Activated naive CD4-positive, alpha-beta T cell treated with anti-CD3 and anti-CD28 coated beads, Interleukin-2, amount 10 ng/mL, durations not matched to agents 7 days and 5 days (primary cell): ENCODE data around the gene CEP70.

Source experiments
- CTCF ChIA-PET: fragments of 350-600 bp; sonication (Branson Sonifier 250); formaldehyde crosslinking; loops from one replicate; lab custom pipeline; 2021; ENCODE audit warnings: antibody characterized with exemption; lab: Charles Lee
- DNase-seq: peaks from one replicate; pipeline ENCODE4 v3.0.0-alpha.2; 2020
- H3K27ac Mint-ChIP-seq: one replicate; pipeline ENCODE4 v1.8.0; 2021; ENCODE audit warnings: mild to moderate bottlenecking, moderate library complexity, mixed read lengths
- H3K27me3 Mint-ChIP-seq: one replicate; pipeline ENCODE4 v1.8.0; 2021; ENCODE audit warnings: mild to moderate bottlenecking, mixed read lengths
- H3K36me3 Mint-ChIP-seq: one replicate; pipeline ENCODE4 v1.8.0; 2021; ENCODE audit warnings: mixed read lengths
- H3K4me1 Mint-ChIP-seq: one replicate; pipeline ENCODE4 v1.8.0; 2021; ENCODE audit warnings: mixed read lengths
- H3K4me3 Mint-ChIP-seq: one replicate; pipeline ENCODE4 v1.8.0; 2021; ENCODE audit warnings: mild to moderate bottlenecking, moderate library complexity, mixed read lengths
- H3K9me3 Mint-ChIP-seq: one replicate; pipeline ENCODE4 v1.8.0; 2021; ENCODE audit warnings: mixed read lengths

Gene CEP70, protein sequence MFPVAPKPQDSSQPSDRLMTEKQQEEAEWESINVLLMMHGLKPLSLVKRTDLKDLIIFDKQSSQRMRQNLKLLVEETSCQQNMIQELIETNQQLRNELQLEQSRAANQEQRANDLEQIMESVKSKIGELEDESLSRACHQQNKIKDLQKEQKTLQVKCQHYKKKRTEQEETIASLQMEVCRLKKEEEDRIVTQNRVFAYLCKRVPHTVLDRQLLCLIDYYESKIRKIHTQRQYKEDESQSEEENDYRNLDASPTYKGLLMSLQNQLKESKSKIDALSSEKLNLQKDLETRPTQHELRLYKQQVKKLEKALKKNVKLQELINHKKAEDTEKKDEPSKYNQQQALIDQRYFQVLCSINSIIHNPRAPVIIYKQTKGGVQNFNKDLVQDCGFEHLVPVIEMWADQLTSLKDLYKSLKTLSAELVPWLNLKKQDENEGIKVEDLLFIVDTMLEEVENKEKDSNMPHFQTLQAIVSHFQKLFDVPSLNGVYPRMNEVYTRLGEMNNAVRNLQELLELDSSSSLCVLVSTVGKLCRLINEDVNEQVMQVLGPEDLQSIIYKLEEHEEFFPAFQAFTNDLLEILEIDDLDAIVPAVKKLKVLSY

DNA sequence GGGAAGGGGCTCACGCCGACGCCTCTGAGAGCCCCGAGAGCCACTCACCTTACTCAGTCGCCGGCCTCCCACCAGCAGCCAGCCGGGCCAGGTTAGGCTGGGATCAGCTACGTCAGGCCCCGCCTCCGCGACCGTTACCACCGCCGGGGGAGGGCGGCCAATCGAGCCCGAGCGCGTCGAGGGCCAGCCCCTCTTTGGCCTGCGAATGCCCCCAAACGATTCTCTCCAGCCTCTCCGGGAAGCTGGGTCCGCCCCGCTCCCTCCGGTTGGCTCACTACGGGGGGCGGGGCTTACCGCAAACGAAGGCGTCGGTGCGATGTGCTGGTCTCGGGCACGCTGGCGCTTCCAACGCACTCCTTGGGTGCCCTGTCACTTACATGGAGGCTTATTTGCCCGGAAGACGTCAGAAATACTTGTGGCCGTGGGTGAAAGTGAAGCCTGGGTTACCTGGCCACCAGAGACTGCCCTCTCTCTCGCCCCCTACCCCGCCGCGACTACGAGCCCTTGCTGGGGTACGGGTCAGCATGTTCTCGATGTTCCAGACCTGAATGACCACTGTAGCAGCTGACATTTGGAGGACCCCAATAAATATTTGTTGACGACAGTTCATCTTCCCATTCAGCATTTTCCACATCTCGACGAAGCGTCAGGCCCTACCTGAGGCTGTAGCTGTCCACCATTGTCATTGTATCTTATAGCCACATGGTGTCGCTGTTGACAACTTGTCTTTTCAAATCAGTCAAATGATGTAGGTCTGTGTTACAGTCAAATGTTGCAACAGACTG is at the start of gene CEP70:
CEP70 (minus strand) TSS at position 111 of the 785 bp plus-strand sequence. CDS start 21,333 bp downstream, outside the sequence.
- Mint-ChIP-seq H3K4me3 (peak within 1 kb of the TSS; percentile 73), H3K4me1 (peaks cover 13% of the 10 kb centered on the region), H3K27ac (peak within 1 kb of the TSS; percentile 93), H3K9me3 (peaks cover 6% of the 10 kb centered on the region), H3K27me3 (no peaks in the 10 kb centered on the region), H3K36me3 (peaks cover 4% of the 10 kb centered on the region)
- peak; percentile 94 for DNase-seq
- CTCF ChIA-PET = interaction anchor here (0.6 to 6.7 kb wide), 22 partner anchors 9 to 415 kb away, joined by 3 to 112 read pairs (median 4); no protein-coding TSS in a partner anchor

GRCh38 chr3:138642927-138643253 is 48.8 kb upstream of the CEP70 start:
- H3K27ac Mint-ChIP-seq = no peak overlapping the region
- CTCF ChIA-PET = no interaction called here
- H3K4me1 Mint-ChIP-seq = no peaks in the 10 kb centered on the region
- no peak overlapping the region for H3K4me3 Mint-ChIP-seq
- no peaks in the 10 kb centered on the region for H3K27me3 Mint-ChIP-seq
- H3K9me3 Mint-ChIP-seq = peaks cover 44% of the 10 kb centered on the region
- DNase-seq = no peak
- peaks cover 7% of the 10 kb centered on the region for H3K36me3 Mint-ChIP-seq

GRCh38 chr3:138642226-138642926 is 48.3 kb upstream of the CEP70 start:
- CTCF ChIA-PET = no interaction called here
- Mint-ChIP-seq H3K9me3 (peaks cover 41% of the 10 kb centered on the region), H3K36me3 (peaks cover 7% of the 10 kb centered on the region), H3K4me1 (no peaks in the 10 kb centered on the region), H3K27me3 (no peaks in the 10 kb centered on the region), H3K27ac (no peak overlapping the region), H3K4me3 (no peak overlapping the region)
- DNase-seq = no peak

DNA sequence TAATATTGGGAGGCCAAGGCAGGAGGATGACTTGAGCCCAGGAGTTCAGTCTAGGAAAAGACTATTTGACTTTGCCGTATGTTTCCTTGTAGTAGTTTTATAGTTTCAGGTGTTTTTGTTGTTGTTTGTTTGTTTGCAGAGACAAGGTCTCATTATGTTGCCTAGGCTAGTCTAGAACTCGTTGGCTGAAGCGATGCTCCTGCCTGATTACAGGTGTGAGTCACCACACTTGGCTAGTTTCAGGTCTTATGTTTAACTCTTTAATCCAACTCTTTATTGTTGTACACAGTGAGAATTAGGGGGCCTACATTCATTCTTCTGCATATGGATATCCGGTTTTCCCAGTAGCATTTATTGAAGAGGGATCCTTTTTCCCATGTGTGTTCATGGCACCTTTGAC is 46.5 kb upstream of the CEP70 start:
- no peaks in the 10 kb centered on the region for H3K4me1 Mint-ChIP-seq
- H3K27ac Mint-ChIP-seq = no peak overlapping the region
- H3K36me3 Mint-ChIP-seq = no peaks in the 10 kb centered on the region
- no peaks in the 10 kb centered on the region for H3K27me3 Mint-ChIP-seq
- CTCF ChIA-PET = no interaction called here
- DNase-seq = no peak
- H3K9me3 Mint-ChIP-seq = peaks cover 27% of the 10 kb centered on the region
- no peak overlapping the region for H3K4me3 Mint-ChIP-seq

DNA sequence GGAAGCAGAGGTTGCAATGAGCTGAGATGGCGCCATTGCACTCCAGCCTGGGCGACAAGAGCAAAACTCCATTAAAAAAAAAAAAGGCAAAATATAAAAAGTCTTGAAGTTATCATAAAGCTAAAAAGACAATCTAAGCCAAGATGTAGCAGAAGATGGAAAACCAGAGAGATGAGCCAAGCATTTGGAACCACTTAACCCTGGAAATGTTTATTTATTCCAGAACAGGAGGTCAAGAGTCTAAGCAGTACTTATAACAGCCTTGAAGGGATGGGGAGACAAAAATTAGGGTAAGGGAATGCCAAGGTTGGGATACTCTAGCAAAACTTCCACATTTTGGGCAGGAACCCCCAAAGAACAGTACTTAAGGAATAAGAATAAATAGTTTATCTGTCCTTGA is 44.6 kb upstream of the CEP70 start:
- Mint-ChIP-seq H3K4me3 (no peak overlapping the region), H3K9me3 (peaks cover 15% of the 10 kb centered on the region), H3K36me3 (no peaks in the 10 kb centered on the region), H3K27me3 (no peaks in the 10 kb centered on the region), H3K27ac (no peak overlapping the region), H3K4me1 (no peaks in the 10 kb centered on the region)
- DNase-seq = no peak
- CTCF ChIA-PET = no interaction called here

DNA sequence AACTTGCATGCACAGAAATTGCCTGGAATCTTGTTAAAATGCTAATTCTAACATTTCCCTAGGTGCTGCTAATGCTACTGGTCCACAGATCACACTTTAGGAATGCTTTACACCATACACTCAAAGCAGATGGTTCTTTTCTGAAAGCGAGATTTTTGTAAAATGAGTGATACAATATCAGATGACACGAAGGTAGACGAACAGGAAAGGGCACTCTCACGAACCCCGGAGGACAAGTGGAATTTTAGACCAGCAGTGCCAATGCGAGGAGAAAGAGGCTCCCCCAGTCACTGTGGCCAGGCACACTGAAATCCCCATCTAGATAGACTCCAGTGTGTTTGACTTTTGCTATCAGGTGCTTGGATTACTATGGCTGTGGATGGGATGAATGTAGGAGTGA is 35.5 kb upstream of the CEP70 start:
- H3K27me3 Mint-ChIP-seq = no peaks in the 10 kb centered on the region
- H3K4me3 Mint-ChIP-seq = no peak overlapping the region
- no peaks in the 10 kb centered on the region for H3K9me3 Mint-ChIP-seq
- DNase-seq = no peak
- H3K36me3 Mint-ChIP-seq = no peaks in the 10 kb centered on the region
- no peaks in the 10 kb centered on the region for H3K4me1 Mint-ChIP-seq
- CTCF ChIA-PET = interaction anchor here (1.3 kb wide), 1 partner anchor 294 kb away, joined by 4 read pairs; no protein-coding TSS in a partner anchor
- no peak overlapping the region for H3K27ac Mint-ChIP-seq

GRCh38 chr3:138625707-138626365 is 31.8 kb upstream of the CEP70 start:
- Mint-ChIP-seq H3K36me3 (no peaks in the 10 kb centered on the region), H3K27ac (no peak overlapping the region), H3K27me3 (no peaks in the 10 kb centered on the region), H3K4me3 (no peak overlapping the region), H3K4me1 (peaks cover 4% of the 10 kb centered on the region), H3K9me3 (no peaks in the 10 kb centered on the region)
- CTCF ChIA-PET = interaction anchor here (0.7 to 2.2 kb wide), 3 partner anchors 170 to 902 kb away, joined by 3 to 5 read pairs (median 3); no protein-coding TSS in a partner anchor
- DNase-seq = no peak

DNA sequence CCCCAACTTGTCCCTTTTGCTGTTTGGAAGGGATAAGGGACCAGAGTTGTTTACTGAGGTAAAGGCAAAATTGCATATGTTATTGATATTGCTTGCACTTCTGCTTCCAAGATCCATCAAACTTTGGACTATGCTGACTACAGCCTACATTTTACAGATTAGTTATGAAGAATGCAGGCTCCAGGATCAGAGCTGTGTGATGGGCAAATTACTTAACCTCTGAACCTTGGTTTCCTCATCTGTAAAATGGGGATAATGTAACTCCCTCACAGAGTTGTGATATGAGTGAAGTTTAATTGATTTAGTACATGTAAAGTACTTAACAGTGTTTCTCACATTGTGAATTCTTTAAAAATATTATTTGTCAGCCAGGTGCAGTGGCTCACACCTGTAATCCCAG is 30.5 kb upstream of the CEP70 start:
- CTCF ChIA-PET = no interaction called here
- DNase-seq = no peak
- H3K9me3 Mint-ChIP-seq = no peaks in the 10 kb centered on the region
- no peaks in the 10 kb centered on the region for H3K27me3 Mint-ChIP-seq
- no peaks in the 10 kb centered on the region for H3K36me3 Mint-ChIP-seq
- H3K27ac Mint-ChIP-seq = no peak overlapping the region
- no peak overlapping the region for H3K4me3 Mint-ChIP-seq
- H3K4me1 Mint-ChIP-seq = peaks cover 4% of the 10 kb centered on the region

- Mint-ChIP-seq H3K9me3 (no peaks in the 10 kb centered on the region), H3K4me1 (peaks cover 4% of the 10 kb centered on the region), H3K4me3 (no peak overlapping the region), H3K36me3 (no peaks in the 10 kb centered on the region), H3K27me3 (no peaks in the 10 kb centered on the region), H3K27ac (no peak overlapping the region)
- CTCF ChIA-PET = no interaction called here
- DNase-seq = no peak
Observed at GRCh38 chr3:138620431-138620830, 26.4 kb upstream of the CEP70 start.

DNA sequence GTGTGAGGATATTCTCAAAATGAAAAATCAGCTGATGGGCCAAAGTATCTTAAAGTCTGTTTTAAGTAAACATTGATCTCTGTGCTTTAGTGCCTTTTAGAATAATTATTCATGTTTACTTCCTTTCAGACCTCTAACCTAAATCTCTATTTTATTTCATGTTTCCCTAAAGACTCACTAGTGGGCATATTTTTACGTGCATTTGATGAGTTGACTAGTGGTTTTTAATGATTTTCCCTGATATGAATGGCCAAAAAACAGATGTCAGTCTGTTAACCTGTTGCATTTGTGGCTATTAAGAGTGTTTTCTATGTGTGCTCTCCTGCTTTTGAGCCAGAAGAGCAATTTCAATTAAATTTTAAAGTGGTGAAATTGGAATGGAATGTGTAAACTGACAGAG is 21.4 kb upstream of the CEP70 start:
- Mint-ChIP-seq H3K36me3 (peaks cover 2% of the 10 kb centered on the region), H3K4me3 (no peak overlapping the region), H3K9me3 (no peaks in the 10 kb centered on the region), H3K27me3 (peaks cover 3% of the 10 kb centered on the region), H3K27ac (no peak overlapping the region), H3K4me1 (peaks cover 3% of the 10 kb centered on the region)
- CTCF ChIA-PET = no interaction called here
- DNase-seq = no peak

DNA sequence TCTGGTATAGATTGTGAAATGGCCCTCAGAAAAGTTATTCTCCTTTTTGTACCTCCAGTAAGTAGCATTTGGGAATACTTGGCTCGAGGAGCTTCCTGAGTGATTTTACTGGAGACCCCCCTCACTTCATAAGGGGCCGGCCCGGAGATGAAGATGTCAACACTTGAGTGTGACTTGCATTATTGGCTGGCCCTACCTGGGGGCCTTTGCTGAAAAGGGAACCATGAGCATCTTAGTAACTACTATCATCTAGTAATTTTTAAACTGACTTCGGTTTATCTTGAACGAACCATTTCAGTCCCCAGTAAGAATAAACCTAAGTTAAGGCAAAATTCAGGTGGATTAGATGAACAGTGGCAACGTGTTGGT is 15.8 kb upstream of the CEP70 start:
- H3K36me3 Mint-ChIP-seq = peaks cover 6% of the 10 kb centered on the region
- DNase-seq = no peak
- no peaks in the 10 kb centered on the region for H3K9me3 Mint-ChIP-seq
- H3K4me3 Mint-ChIP-seq = peak overlapping the region; percentile 73
- CTCF ChIA-PET = interaction anchor here (1.1 to 1.4 kb wide), 2 partner anchors 15 to 305 kb away, joined by 3 to 6 read pairs; no protein-coding TSS in a partner anchor
- H3K27me3 Mint-ChIP-seq = peaks cover 10% of the 10 kb centered on the region
- peaks cover 19% of the 10 kb centered on the region for H3K4me1 Mint-ChIP-seq
- H3K27ac Mint-ChIP-seq = peak overlapping the region; percentile 90

GRCh38 chr3:138608322-138609135 is 14.5 kb upstream of the CEP70 start, which contains the start of gene FAIM:
FAIM (plus strand) TSS chr3:138608771; CDS start chr3:138619727, 10,956 bp downstream.
- Mint-ChIP-seq H3K9me3 (peaks cover 6% of the 10 kb centered on the region), H3K4me3 (peak within 1 kb of the TSS; percentile 73), H3K36me3 (peaks cover 10% of the 10 kb centered on the region), H3K27ac (peak within 1 kb of the TSS; percentile 90), H3K4me1 (peaks cover 19% of the 10 kb centered on the region), H3K27me3 (peaks cover 10% of the 10 kb centered on the region)
- CTCF ChIA-PET = interaction anchor here (1.0 to 1.1 kb wide), 2 partner anchors 31 to 70 kb away, joined by 3 read pairs; no protein-coding TSS in a partner anchor
- DNase-seq = peak; percentile 75
